Measurements from ENCODE around the gene SLC4A7. TPM values are rescaled to one million over a fixed set of nuclear protein-coding genes. Genes with fewer than 3 reads are reported as not detected.

Gene SLC4A7
- total RNA-seq, 2 donors from 2014 or later = 43.8 to 56.9 TPM

Other genes with a start within 250 kb of the SLC4A7 start
- gene NEK10, start 115.0 kb downstream of the SLC4A7 start, total RNA-seq = 1 to 10 TPM in 1 of 2 donors, under 1 TPM in 1; 0.61 to 1.6 TPM
- under 1 TPM; 0.11 to 0.32 TPM for gene EOMES, start 237.9 kb upstream of the SLC4A7 start, total RNA-seq